ENCODE measurements around the gene RWDD1.

DNA sequence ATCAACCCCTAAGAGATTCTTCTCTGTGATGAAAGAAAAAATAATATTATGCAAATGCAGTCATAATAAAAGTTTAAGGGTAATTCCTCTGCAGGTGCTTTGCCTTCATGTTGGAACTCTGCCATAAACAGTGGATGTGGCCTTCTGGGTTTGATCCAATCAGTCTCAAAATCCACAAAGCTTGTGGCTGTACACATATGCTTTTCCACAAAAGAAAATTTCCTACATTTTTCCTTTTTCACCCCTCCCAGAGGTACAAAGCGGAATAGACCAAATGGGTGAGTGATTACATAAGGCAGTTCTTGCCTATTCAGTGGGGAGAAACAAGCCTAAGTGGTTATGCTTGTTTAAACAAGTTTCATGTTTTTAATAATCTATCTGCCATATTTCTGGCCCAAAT lies 43.2 kb upstream of the RWDD1 start:
- TF ChIP-seq YY1 (IDR thresholded peaks at IDR 0.05; ENCODE audit: insufficient read depth, insufficient read length): no peak
- no peak for TF ChIP-seq ZNF274 (IDR thresholded peaks at IDR 0.05; ENCODE audit: low read depth, low read length)

All from NT2/D1 (cell line).